GM23338 (cell line): ENCODE data around the gene ATG4B. TPM values are rescaled to one million over a fixed set of nuclear protein-coding genes. Genes with fewer than 3 reads are reported as not detected.
A peak's percentile ranks its signal among the peaks of the same experiment; 100 is the strongest.

Source experiments
- ATAC-seq: fragments of 200-7000 bp; cut with Tn5 transposase; 3 replicates; pipeline ENCODE4 v1.9.1; 2020
- DNase-seq: peaks from one replicate; pipeline ENCODE4 v3.0.0-alpha.2; 2015; ENCODE audit warnings: low spot score
- H2AFZ ChIP-seq: fragments of 200-600 bp; sonication (generic); 2 replicates; pipeline ENCODE4 v1.8.0; 2016; ENCODE audit warnings: antibody characterized with exemption, mild to moderate bottlenecking, moderate library complexity
- H3F3A ChIP-seq: fragments of 200-600 bp; sonication (generic); replicated peaks from 2 replicates; pipeline ENCODE4 v1.8.0; 2017; ENCODE audit warnings: antibody characterized with exemption, mixed run types, low read depth
- H3K27ac ChIP-seq: fragments of 200-600 bp; sonication (generic); 2 replicates; pipeline ENCODE4 v1.6.1; 2016; ENCODE audit warnings: low read depth
- H3K27me3 ChIP-seq: fragments of 200-600 bp; sonication (generic); 2 replicates; pipeline ENCODE4 v1.8.0; 2016; ENCODE audit warnings: mild to moderate bottlenecking, mixed run types, moderate library complexity; ENCODE audit not compliant: insufficient read depth
- H3K36me3 ChIP-seq: fragments of 200-600 bp; sonication (generic); 2 replicates; pipeline ENCODE4 v1.8.0; 2016; ENCODE audit warnings: mild to moderate bottlenecking; ENCODE audit not compliant: insufficient read depth
- H3K4me1 ChIP-seq: fragments of 200-600 bp; sonication (generic); 2 replicates; pipeline ENCODE4 v1.8.0; 2016; ENCODE audit warnings: mild to moderate bottlenecking, moderate library complexity; ENCODE audit not compliant: insufficient read depth
- H3K4me2 ChIP-seq: fragments of 200-600 bp; sonication (generic); 2 replicates; pipeline ENCODE4 v1.7.1; 2017; ENCODE audit warnings: mixed run types
- H3K4me3 ChIP-seq: fragments of 200-600 bp; sonication (generic); 2 replicates; pipeline ENCODE4 v1.6.1; 2016; ENCODE audit warnings: mixed run types
- H3K79me2 ChIP-seq: fragments of 200-600 bp; sonication (generic); replicated peaks from 2 replicates; pipeline ENCODE4 v1.8.0; 2017; ENCODE audit warnings: mild to moderate bottlenecking; ENCODE audit not compliant: insufficient read depth
- H3K9me2 ChIP-seq: fragments of 200-600 bp; sonication (generic); 2 replicates; pipeline ENCODE4 v1.8.0; 2017; ENCODE audit not compliant: insufficient read depth
- H4K20me1 ChIP-seq: fragments of 200-600 bp; sonication (generic); replicated peaks from 2 replicates; pipeline ENCODE4 v1.8.0; 2017; ENCODE audit warnings: mild to moderate bottlenecking; ENCODE audit not compliant: insufficient read depth
- H3K27ac Mint-ChIP-seq: 2 replicates; pipeline ENCODE4 v1.8.0; 2020; ENCODE audit warnings: inconsistent platforms, mild to moderate bottlenecking, moderate library complexity, mixed read lengths
- H3K27me3 Mint-ChIP-seq: 3 replicates; pipeline ENCODE4 v1.8.0; 2022; ENCODE audit warnings: low read depth, mild to moderate bottlenecking, moderate library complexity, mixed read lengths, inconsistent platforms; ENCODE audit not compliant: insufficient read depth, poor library complexity
- H3K36me3 Mint-ChIP-seq: 3 replicates; pipeline ENCODE4 v1.8.0; 2021; ENCODE audit warnings: low read depth, mild to moderate bottlenecking, inconsistent platforms, moderate library complexity, mixed read lengths
- H3K4me1 Mint-ChIP-seq: 3 replicates; pipeline ENCODE4 v1.8.0; 2020; ENCODE audit warnings: mild to moderate bottlenecking, inconsistent platforms, mixed read lengths
- H3K4me3 Mint-ChIP-seq: 3 replicates; pipeline ENCODE4 v1.8.0; 2021; ENCODE audit warnings: moderate library complexity, mild to moderate bottlenecking, inconsistent platforms, mixed read lengths
- H3K9me3 Mint-ChIP-seq: 3 replicates; pipeline ENCODE4 v1.8.0; 2020; ENCODE audit warnings: moderate library complexity, mild to moderate bottlenecking, inconsistent platforms, mixed read lengths
- CREB1 ChIP-seq: fragments of 250-450 bp; sonication (Bioruptor Pico); IDR thresholded peaks from 2 replicates; pipeline ENCODE4 v1.5.0; 2020; ENCODE audit warnings: low read depth, mild to moderate bottlenecking, moderate library complexity
- CTCF ChIP-seq, 2 experiments: fragments of 200-600 bp in 1 of 2; sonication (generic) in 1 of 2; conservative IDR thresholded peaks; 2 replicates each; pipeline versions ENCODE4 v1.5.1 to v1.6.1; 2016 to 2017; ENCODE audit warnings: antibody characterized with exemption in 2 of 2, low read depth in 2 of 2, mild to moderate bottlenecking in 2 of 2, moderate library complexity in 1 of 2
- EZH2phosphoT487 ChIP-seq: fragments of 200-600 bp; sonication (generic); IDR thresholded peaks from one replicate; pipeline ENCODE4 v1.8.1; 2018; ENCODE audit warnings: antibody characterized with exemption; ENCODE audit not compliant: unreplicated experiment
- NANOG ChIP-seq: IDR thresholded peaks from 2 replicates; pipeline ENCODE4 v1.6.1; 2016; ENCODE audit warnings: antibody characterized with exemption, borderline replicate concordance
- POLR2AphosphoS5 ChIP-seq: IDR thresholded peaks from 2 replicates; pipeline ENCODE4 v1.6.1; 2016; ENCODE audit warnings: antibody characterized with exemption, low read depth
- REST ChIP-seq: IDR thresholded peaks from one replicate; pipeline ENCODE4 v1.6.1; 2018; ENCODE audit warnings: antibody characterized with exemption; ENCODE audit not compliant: unreplicated experiment
- ZNF114 ChIP-seq: fragments of 250-450 bp; sonication (Bioruptor Pico); IDR thresholded peaks from 2 replicates; pipeline ENCODE4 v1.5.0; 2020; ENCODE audit warnings: mild to moderate bottlenecking, moderate library complexity
- ZNF331 ChIP-seq: fragments of 250-450 bp; sonication (Bioruptor Pico); IDR thresholded peaks from 2 replicates; pipeline ENCODE4 v1.5.0; 2020; ENCODE audit warnings: low read depth, mild to moderate bottlenecking, moderate library complexity
- ZNF462 ChIP-seq: fragments of 250-450 bp; sonication (Bioruptor Pico); IDR thresholded peaks from 2 replicates; pipeline ENCODE4 v1.5.0; 2020; ENCODE audit warnings: mild to moderate bottlenecking, moderate library complexity
- polyA plus RNA-seq: library from polyadenylated mRNA; unstranded; fragments of >200 nt; fragmentation: Nextera tagmentation; extraction: Ambion mirVana; gene quantifications from 2 replicates; pipeline ENCODE4 v1.2.1, GENCODE V29; 2016
- total RNA-seq: library from RNA; depleted of rRNA; stranded (reverse); fragments of >200 nt; shearing (Covaris generic); gene quantifications from 2 replicates; pipeline ENCODE4 v1.2.3, GENCODE V29; 2014

Gene ATG4B
- total and polyA plus RNA-seq, 2 experiments from 2014 or later: 102 to 104 TPM

- Histone ChIP-seq H3K4me1 (peaks cover 6% of the 10 kb centered on the region; the same call in 1 of the 2 replicates), H3K9me2 (no peaks in the 10 kb centered on the region), H3K4me3 (no peak overlapping the region), H3K27me3 (no peaks in the 10 kb centered on the region), H4K20me1 (peaks cover 15% of the 10 kb centered on the region; the same call in 1 of the 2 replicates), H3F3A (peaks cover 6% of the 10 kb centered on the region; the same call in 1 of the 2 replicates), H3K79me2 (peaks cover 80% of the 10 kb centered on the region), H3K27ac (peak overlapping the region; percentile 11), H2AFZ (no peak overlapping the region), H3K36me3 (no peaks in the 10 kb centered on the region), H3K4me2 (no peak overlapping the region)
- peaks cover 9% of the 10 kb centered on the region; the same call in 2 of the 3 replicates for H3K9me3 Mint-ChIP-seq
- no peak overlapping the region for H3K27ac Mint-ChIP-seq
- TF ChIP-seq POLR2AphosphoS5 (no peak), NANOG (no peak), ZNF114 (CRISPR knock-in tag) (no peak), REST (no peak), EZH2phosphoT487 (no peak), CTCF (conservative IDR thresholded peaks at IDR 0.05; ENCODE audit: low read depth in 2 of 2) (no peak), ZNF462 (CRISPR knock-in tag) (no peak), ZNF331 (no peak), CREB1 (CRISPR knock-in tag) (no peak)
- H3K36me3 Mint-ChIP-seq: peaks cover 16% of the 10 kb centered on the region
- DNase-seq (no peak), ATAC-seq (no peak)
- H3K27me3 Mint-ChIP-seq: peaks cover 2% of the 10 kb centered on the region
- H3K4me1 Mint-ChIP-seq: peaks cover 23% of the 10 kb centered on the region
- no peak overlapping the region for H3K4me3 Mint-ChIP-seq
Observed at GRCh38 chr2:241618296-241618805, 19.1 kb upstream of the ATG4B start.
